ENCODE results near the gene ANXA10. TPM values are rescaled to one million over a fixed set of nuclear protein-coding genes. Genes with fewer than 3 reads are reported as not detected.

ANXA10 gene
- total RNA-seq, 1 donor from 2014 or later: not detected

DNA sequence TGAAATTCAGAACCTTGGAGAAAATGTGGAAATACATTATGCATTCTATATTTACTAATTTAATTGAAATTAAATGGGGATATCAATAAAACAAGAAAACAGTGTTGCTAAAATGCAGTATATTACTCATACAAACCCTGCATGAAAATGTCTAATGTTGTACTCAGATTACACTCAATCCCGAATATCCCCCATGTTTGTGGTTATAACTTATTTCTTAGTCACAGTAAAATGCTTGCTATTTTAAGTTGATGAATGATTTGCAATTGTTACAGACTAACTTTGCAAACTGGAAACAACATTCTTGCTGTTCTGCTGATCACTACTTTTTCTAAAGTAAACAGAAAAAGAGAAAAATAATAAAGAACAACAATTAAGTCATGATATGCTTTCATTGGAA is 33.1 kb upstream of the ANXA10 start:
- H3K27me3 ChIP-seq (ENCODE audit: control insufficient read depth, insufficient read depth, low read length): no peaks in the 10 kb centered on the region
- no peak overlapping the region for H3K4me3 ChIP-seq (ENCODE audit: low read depth, low read length)
- DNase-seq (ENCODE audit: low read depth): no peak
- TF ChIP-seq CTCF (IDR thresholded peaks at IDR 0.05; ENCODE audit: insufficient read depth, low read length, poor library complexity, severe bottlenecking): no peak
- H3K36me3 ChIP-seq (ENCODE audit: control insufficient read depth, insufficient read depth, low read length): no peaks in the 10 kb centered on the region

DNA sequence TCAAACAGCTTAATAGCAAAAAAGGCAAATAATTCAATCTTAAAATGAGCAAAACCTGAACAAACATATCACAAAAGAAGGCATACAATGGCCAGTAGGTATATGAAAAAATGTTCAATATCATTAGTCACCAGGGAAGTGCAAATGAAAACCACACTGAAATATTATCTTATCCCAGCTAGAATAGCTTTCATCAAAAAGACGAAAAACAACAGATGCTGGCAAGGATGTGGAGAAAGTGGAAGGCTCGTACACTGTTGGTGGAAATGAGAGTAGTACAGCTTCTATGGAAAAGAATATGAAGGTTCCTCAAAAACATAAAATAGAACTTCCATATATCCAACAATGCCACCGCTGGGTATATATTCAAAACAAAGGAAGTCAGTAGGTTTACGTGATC is 29.3 kb upstream of the ANXA10 start:
- DNase-seq (ENCODE audit: low read depth): no peak
- Histone ChIP-seq H3K36me3 (ENCODE audit: control insufficient read depth, insufficient read depth, low read length) (no peaks in the 10 kb centered on the region), H3K4me3 (ENCODE audit: low read depth, low read length) (no peak overlapping the region), H3K27me3 (ENCODE audit: control insufficient read depth, insufficient read depth, low read length) (no peaks in the 10 kb centered on the region)
- TF ChIP-seq CTCF (IDR thresholded peaks at IDR 0.05; ENCODE audit: insufficient read depth, low read length, poor library complexity, severe bottlenecking): no peak

DNA sequence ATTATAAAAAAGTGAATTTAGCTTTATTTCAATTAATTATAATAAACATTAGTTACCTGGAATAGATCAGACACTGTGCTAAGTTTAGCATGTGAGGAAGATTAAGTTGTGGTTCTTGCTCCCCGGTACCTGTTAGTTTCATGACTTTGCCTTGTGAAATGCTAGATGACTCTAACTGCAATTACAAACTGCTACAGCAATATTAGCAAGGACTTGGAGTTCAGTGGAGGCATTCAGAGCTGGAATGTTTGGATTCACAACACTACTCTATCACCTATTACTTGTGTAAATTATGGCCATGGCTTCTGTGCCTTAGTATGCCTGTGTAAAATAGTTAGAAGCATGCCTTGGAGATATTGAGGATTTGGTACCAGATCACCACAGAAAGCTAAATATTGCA is 21.4 kb upstream of the ANXA10 start:
- no peaks in the 10 kb centered on the region for H3K27me3 ChIP-seq (ENCODE audit: control insufficient read depth, insufficient read depth, low read length)
- no peak overlapping the region for H3K4me3 ChIP-seq (ENCODE audit: low read depth, low read length)
- no peaks in the 10 kb centered on the region for H3K36me3 ChIP-seq (ENCODE audit: control insufficient read depth, insufficient read depth, low read length)
- no peak for DNase-seq (ENCODE audit: low read depth)
- TF ChIP-seq CTCF (IDR thresholded peaks at IDR 0.05; ENCODE audit: insufficient read depth, low read length, poor library complexity, severe bottlenecking): no peak

GRCh38 chr4:168071304-168071703 is 21.0 kb upstream of the ANXA10 start:
- Histone ChIP-seq H3K27me3 (ENCODE audit: control insufficient read depth, insufficient read depth, low read length) (no peaks in the 10 kb centered on the region), H3K36me3 (ENCODE audit: control insufficient read depth, insufficient read depth, low read length) (no peaks in the 10 kb centered on the region), H3K4me3 (ENCODE audit: low read depth, low read length) (no peak overlapping the region)
- DNase-seq (ENCODE audit: low read depth): no peak
- no peak for TF ChIP-seq CTCF (IDR thresholded peaks at IDR 0.05; ENCODE audit: insufficient read depth, low read length, poor library complexity, severe bottlenecking)

GRCh38 chr4:168074861-168075260 is 17.5 kb upstream of the ANXA10 start:
- DNase-seq (ENCODE audit: low read depth): no peak
- H3K27me3 ChIP-seq (ENCODE audit: control insufficient read depth, insufficient read depth, low read length): no peaks in the 10 kb centered on the region
- no peaks in the 10 kb centered on the region for H3K36me3 ChIP-seq (ENCODE audit: control insufficient read depth, insufficient read depth, low read length)
- TF ChIP-seq CTCF (IDR thresholded peaks at IDR 0.05; ENCODE audit: insufficient read depth, low read length, poor library complexity, severe bottlenecking): no peak
- H3K4me3 ChIP-seq (ENCODE audit: low read depth, low read length): no peak overlapping the region

DNA sequence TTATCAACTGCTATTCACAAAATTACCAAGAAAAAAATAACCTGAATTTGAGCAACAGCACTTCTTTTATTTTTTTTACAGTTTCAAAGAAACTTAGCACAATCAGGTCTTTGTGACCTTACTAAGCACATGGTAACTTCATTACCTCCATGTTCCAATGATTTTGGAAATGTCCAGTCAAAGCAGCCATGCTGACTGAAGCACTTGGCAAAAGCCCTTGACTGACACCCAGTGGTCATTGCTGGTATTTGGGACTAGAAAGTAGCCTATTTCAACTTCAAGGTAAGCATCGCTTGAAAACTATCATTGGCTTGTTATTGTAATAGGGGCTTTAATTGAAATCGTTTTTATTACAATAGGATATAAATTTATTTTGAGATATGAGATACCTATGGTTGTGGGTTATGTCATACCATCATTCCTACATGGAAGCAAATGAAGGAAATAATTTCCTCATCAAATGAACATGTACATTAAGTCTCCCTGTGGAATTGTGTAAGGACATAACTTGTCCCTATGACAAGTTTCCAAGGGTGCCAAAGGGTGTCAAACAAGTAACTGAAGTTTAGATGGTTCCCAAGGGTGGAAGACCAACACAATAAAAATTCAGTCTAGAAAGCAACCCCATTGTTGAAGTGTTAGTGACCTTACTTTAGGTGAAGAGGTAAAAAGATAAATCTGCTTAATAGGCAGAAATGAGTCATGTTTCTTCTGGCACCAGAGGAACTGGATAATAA is 15.2 kb upstream of the ANXA10 start:
- TF ChIP-seq CTCF (IDR thresholded peaks at IDR 0.05; ENCODE audit: insufficient read depth, low read length, poor library complexity, severe bottlenecking): peak; percentile 91
- Histone ChIP-seq H3K36me3 (ENCODE audit: control insufficient read depth, insufficient read depth, low read length) (no peaks in the 10 kb centered on the region), H3K4me3 (ENCODE audit: low read depth, low read length) (no peak overlapping the region), H3K27me3 (ENCODE audit: control insufficient read depth, insufficient read depth, low read length) (no peaks in the 10 kb centered on the region)
- peak; percentile 18 for DNase-seq (ENCODE audit: low read depth)
